ENCODE results near the gene SLC25A18. TPM values are rescaled to one million over a fixed set of nuclear protein-coding genes. Genes with fewer than 3 reads are reported as not detected.
A peak's percentile ranks its signal among the peaks of the same experiment; 100 is the strongest.

Gene SLC25A18
- total and polyA plus RNA-seq, 8 donors, result 0.70 to 3.1 (median 1.8) TPM; not detected in 1

DNA sequence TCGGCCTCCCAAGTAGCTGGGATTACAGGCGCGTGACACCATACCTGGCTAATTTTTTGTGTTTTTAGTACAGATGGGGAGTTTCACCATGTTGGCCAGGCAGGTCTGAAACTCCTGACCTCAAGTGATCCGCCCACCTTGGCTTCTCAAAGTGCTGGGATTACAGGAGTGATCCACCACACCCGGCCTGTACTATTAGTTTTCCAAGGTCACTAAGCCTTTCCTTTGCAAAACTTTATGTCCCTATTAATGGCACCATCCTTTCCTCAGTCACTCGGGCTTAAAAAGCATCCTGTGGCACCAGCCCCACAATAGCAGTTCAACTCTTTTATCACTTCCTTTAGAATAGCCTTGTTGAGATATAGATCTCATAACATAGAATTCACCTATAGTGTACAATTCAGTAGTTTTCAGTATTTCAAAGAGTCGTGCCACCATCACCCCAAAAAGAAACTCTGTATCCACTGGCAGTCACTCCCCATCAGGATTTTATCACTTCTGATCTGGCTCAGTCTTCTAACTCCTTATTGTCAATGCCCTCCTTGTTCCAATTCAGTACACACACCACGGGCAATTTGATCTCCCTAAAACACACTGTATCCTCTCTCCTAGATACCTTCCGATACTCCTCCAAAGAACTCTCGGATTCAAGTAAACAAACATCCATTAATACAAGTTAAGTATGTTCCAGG, 74.3 kb downstream of the SLC25A18 start:
- TF ChIP-seq POLR2A (IDR thresholded peaks at IDR 0.05), result no peak
- no peak for TF ChIP-seq POLR2AphosphoS5 (IDR thresholded peaks at IDR 0.05)
- TF ChIP-seq EP300 (IDR thresholded peaks at IDR 0.05), result no peak
- TF ChIP-seq, protein P1, sequence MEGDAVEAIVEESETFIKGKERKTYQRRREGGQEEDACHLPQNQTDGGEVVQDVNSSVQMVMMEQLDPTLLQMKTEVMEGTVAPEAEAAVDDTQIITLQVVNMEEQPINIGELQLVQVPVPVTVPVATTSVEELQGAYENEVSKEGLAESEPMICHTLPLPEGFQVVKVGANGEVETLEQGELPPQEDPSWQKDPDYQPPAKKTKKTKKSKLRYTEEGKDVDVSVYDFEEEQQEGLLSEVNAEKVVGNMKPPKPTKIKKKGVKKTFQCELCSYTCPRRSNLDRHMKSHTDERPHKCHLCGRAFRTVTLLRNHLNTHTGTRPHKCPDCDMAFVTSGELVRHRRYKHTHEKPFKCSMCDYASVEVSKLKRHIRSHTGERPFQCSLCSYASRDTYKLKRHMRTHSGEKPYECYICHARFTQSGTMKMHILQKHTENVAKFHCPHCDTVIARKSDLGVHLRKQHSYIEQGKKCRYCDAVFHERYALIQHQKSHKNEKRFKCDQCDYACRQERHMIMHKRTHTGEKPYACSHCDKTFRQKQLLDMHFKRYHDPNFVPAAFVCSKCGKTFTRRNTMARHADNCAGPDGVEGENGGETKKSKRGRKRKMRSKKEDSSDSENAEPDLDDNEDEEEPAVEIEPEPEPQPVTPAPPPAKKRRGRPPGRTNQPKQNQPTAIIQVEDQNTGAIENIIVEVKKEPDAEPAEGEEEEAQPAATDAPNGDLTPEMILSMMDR (IDR thresholded peaks at IDR 0.05), result no peak
- peak overlapping the region; percentile 56 to 89 (median 64) for H3K4me3 ChIP-seq
- intact Hi-C loops (cut with DNase I; ENCODE audit: low total_unique reads), result no loop called here
- peaks cover 17 to 26% (median 22%) of the 10 kb centered on the region in 4 donors for H3K4me1 ChIP-seq
- WGBS, 5 donors, result 46 to 50% (median 49%) methylated on average over 10 of the region's 10 CpGs
- DNase-seq, result peak in 1 of 2 donors; percentile 20
- H3K9me3 ChIP-seq, result no peaks in the 10 kb centered on the region
- peak overlapping the region; percentile 98 to 100 (median 99) for H3K27ac ChIP-seq
- H3K27me3 ChIP-seq, result no peaks in the 10 kb centered on the region
- peaks cover 0 to 8% (median 0%) of the 10 kb centered on the region in 4 donors for H3K36me3 ChIP-seq

DNA sequence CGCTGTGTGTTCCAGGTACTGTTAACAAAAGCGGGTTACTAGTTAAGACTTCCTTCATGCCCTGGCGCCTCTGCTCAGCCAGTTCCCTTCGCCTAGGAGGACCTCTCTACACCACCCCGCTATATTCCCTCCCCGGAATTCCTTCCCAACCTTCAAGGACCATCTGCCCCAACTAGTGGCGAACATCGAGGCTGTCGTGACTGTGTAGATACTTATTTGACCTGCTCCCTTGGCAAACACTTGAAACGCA, 74.8 kb downstream of the SLC25A18 start:
- no peaks in the 10 kb centered on the region for H3K27me3 ChIP-seq
- intact Hi-C loops (cut with DNase I; ENCODE audit: low total_unique reads), result no loop called here
- H3K4me1 ChIP-seq, result peaks cover 17 to 26% (median 22%) of the 10 kb centered on the region in 4 donors
- TF ChIP-seq, protein P1 (IDR thresholded peaks at IDR 0.05), result no peak
- TF ChIP-seq EP300 (IDR thresholded peaks at IDR 0.05), result no peak
- no peak for TF ChIP-seq POLR2A (IDR thresholded peaks at IDR 0.05)
- no peak for TF ChIP-seq POLR2AphosphoS5 (IDR thresholded peaks at IDR 0.05)
- H3K36me3 ChIP-seq, result peaks cover 0 to 8% (median 0%) of the 10 kb centered on the region in 4 donors
- H3K4me3 ChIP-seq, result peak overlapping the region; percentile 56 to 89 (median 64)
- peak overlapping the region; percentile 98 to 100 (median 99) for H3K27ac ChIP-seq
- DNase-seq, result no peak
- no peaks in the 10 kb centered on the region for H3K9me3 ChIP-seq
- 0 to 1% (median 0%) methylated on average over 10 of the region's 10 CpGs for WGBS, 5 donors

DNA sequence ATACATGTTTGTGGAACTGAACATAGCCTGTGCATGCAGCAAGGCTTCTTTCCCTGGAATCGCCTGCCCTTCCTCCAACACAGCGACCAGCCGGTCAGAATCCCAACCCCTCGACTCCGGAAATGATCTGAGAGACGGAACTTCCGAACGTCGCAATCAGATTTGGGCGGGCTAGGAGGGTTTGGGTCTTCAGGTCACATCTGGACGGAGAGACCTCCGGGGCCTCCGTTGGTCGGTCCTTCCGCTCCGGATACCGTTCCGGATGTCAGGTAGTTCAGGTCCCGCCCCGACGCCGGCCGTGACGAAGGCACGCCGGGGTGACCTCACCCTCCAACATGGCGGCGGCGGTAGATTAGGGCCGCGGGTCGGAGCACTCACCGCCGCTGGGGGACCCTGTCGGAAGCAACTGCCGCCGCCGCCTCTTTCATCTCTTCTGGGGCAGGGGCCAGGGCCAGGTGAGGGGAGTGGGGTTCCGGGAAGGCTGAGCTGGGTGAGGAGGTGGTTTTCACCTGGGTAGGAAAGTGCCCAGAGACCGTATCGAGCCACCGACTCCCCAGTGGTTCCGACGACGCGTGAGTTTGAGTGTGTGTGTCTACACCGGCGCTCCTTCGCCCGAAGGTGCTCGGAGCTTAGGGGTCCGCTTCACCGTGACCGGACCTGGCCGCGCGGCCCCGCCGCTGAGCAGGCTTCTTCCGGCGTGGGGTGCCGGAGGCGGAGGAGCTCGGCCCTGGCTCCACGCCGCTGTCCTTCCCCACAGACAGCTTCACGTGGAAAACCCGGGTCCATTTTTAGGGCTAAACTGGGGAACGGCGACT, 75.3 kb downstream of the SLC25A18 start, which contains the start of gene BCL2L13:
BCL2L13 (plus strand) TSS at position 326 of the 815 bp plus-strand sequence. CDS start 16,955 bp downstream, outside the sequence.
- Histone ChIP-seq H3K36me3 (peaks cover 0 to 8% (median 0%) of the 10 kb centered on the region in 4 donors), H3K4me3 (peak within 1 kb of the TSS; percentile 56 to 89 (median 64)), H3K4me1 (peaks cover 17 to 26% (median 22%) of the 10 kb centered on the region in 4 donors), H3K27me3 (no peaks in the 10 kb centered on the region), H3K27ac (peak within 1 kb of the TSS; percentile 98 to 100 (median 99)), H3K9me3 (no peaks in the 10 kb centered on the region)
- peak; percentile 95 to 98 for DNase-seq
- 0 to 1% (median 1%) methylated on average over 24 to 70 of the region's 70 CpGs for WGBS, 5 donors
- intact Hi-C loops (cut with DNase I; ENCODE audit: low total_unique reads), result no loop called here
- TF ChIP-seq, protein P1 (IDR thresholded peaks at IDR 0.05), result no peak
- peak in 2 of 4 donors; percentile 89 to 94 for TF ChIP-seq POLR2A (IDR thresholded peaks at IDR 0.05)
- TF ChIP-seq POLR2AphosphoS5 (IDR thresholded peaks at IDR 0.05), result peak; percentile 98 to 99 (median 98)

DNA sequence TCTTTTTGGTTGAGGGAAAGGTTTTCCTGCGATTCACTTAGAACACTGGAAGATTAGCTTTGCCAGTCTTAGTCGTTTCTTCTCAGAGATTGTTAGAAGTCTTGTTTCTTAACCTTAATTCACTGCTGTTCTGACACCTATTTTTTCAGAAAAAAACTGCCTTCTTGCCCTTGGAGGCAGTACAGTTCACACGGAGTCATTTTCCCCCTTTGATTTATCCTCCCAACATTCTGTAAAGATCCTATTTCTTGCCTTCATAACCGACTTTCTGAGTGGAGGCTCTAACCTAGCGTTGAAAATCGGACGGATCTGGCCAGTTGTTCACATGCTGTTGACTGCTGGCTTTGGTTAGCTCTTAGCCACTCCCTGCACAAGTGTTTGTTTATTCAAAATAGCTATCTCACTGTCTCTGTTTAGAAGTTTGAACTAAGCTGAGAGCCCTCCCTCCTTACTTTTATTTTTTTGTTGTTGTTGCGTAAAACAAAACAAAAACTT, 76.0 kb downstream of the SLC25A18 start:
- WGBS, 5 donors, result 2 to 4% (median 3%) methylated on average over 8 of the region's 8 CpGs

More for the DNA sequence above, 76.0 kb downstream of the SLC25A18 start:
- H3K27me3 ChIP-seq, result no peaks in the 10 kb centered on the region
- H3K4me1 ChIP-seq, result peaks cover 17 to 26% (median 22%) of the 10 kb centered on the region in 4 donors
- H3K27ac ChIP-seq, result peak overlapping the region; percentile 98 to 100 (median 99)
- peak; percentile 41 to 85 for DNase-seq
- intact Hi-C loops (cut with DNase I; ENCODE audit: low total_unique reads), result no loop called here
- TF ChIP-seq, protein P1 (IDR thresholded peaks at IDR 0.05), result no peak
- TF ChIP-seq POLR2A (IDR thresholded peaks at IDR 0.05) (no peak), POLR2AphosphoS5 (IDR thresholded peaks at IDR 0.05) (peak; percentile 27 to 65 (median 28))
- no peaks in the 10 kb centered on the region for H3K9me3 ChIP-seq
- H3K4me3 ChIP-seq, result peak overlapping the region; percentile 56 to 89 (median 64)
- H3K36me3 ChIP-seq, result peaks cover 0 to 8% (median 0%) of the 10 kb centered on the region in 4 donors

All from stomach (tissue), 9 donors.